HFFc6 (cell line): ENCODE results near the gene STIM2. TPM values are rescaled to one million over a fixed set of nuclear protein-coding genes. Genes with fewer than 3 reads are reported as not detected.

Experiments used
- DNase-seq: peaks from one replicate; pipeline ENCODE4 v3.0.0-alpha.2; 2018
- H3K27ac Mint-ChIP-seq: 2 replicates; pipeline ENCODE4 v1.8.0; 2020; ENCODE audit warnings: mild to moderate bottlenecking, mixed read lengths
- H3K27me3 Mint-ChIP-seq: 2 replicates; pipeline ENCODE4 v1.8.0; 2021; ENCODE audit warnings: mild to moderate bottlenecking, moderate library complexity, mixed read lengths; ENCODE audit not compliant: insufficient read depth
- H3K36me3 Mint-ChIP-seq: 2 replicates; pipeline ENCODE4 v1.8.0; 2021; ENCODE audit warnings: low read depth, mixed read lengths
- H3K4me1 Mint-ChIP-seq: 2 replicates; pipeline ENCODE4 v1.8.0; 2020; ENCODE audit warnings: low read depth, mixed read lengths
- H3K4me3 Mint-ChIP-seq: 2 replicates; pipeline ENCODE4 v1.8.0; 2020; ENCODE audit warnings: mild to moderate bottlenecking, moderate library complexity, mixed read lengths
- H3K9me3 Mint-ChIP-seq: 2 replicates; pipeline ENCODE4 v1.8.0; 2020; ENCODE audit warnings: mild to moderate bottlenecking, mixed read lengths
- CTCF ChIP-seq: fragments of 200-600 bp; sonication (generic); IDR thresholded peaks from 2 replicates; pipeline ENCODE4 v1.5.0; 2021; ENCODE audit warnings: antibody characterized with exemption, mild to moderate bottlenecking
- total RNA-seq, 6 experiments: library from RNA; stranded (reverse); fragmentation: NEBNext Ultra II Directional; extraction: Animal tissue kit (Norgen Biotek cat#: 25700); gene quantifications; 2 replicates in 1 of 6; 3 replicates in 5 of 6; pipeline ENCODE4 v1.2.3, GENCODE V29; 2021

Gene STIM2
- total RNA-seq, 6 experiments from 2014 or later: 13.7 to 17.1 (median 16.0) TPM

- Mint-ChIP-seq H3K36me3 (no peaks in the 10 kb centered on the region), H3K9me3 (no peaks in the 10 kb centered on the region), H3K4me3 (no peak overlapping the region), H3K4me1 (peaks cover 12% of the 10 kb centered on the region; the same call in 1 of the 2 replicates), H3K27me3 (no peaks in the 10 kb centered on the region), H3K27ac (no peak overlapping the region)
- TF ChIP-seq CTCF: no peak
- DNase-seq: no peak
Observed at GRCh38 chr4:26912810-26913209, 52.2 kb downstream of the STIM2 start.

- Mint-ChIP-seq H3K4me3 (no peak overlapping the region), H3K27me3 (no peaks in the 10 kb centered on the region), H3K9me3 (no peaks in the 10 kb centered on the region), H3K27ac (no peak overlapping the region), H3K4me1 (peaks cover 12% of the 10 kb centered on the region; the same call in 1 of the 2 replicates), H3K36me3 (peaks cover 14% of the 10 kb centered on the region)
- TF ChIP-seq CTCF: no peak
- DNase-seq: no peak
Observed at GRCh38 chr4:26916195-26916594, 55.6 kb downstream of the STIM2 start.

- Mint-ChIP-seq H3K27ac (no peak overlapping the region), H3K27me3 (no peaks in the 10 kb centered on the region)
- DNase-seq: no peak
Observed at GRCh38 chr4:26930964-26931363, 70.3 kb downstream of the STIM2 start.

GRCh38 chr4:26931451-26931850 is 70.8 kb downstream of the STIM2 start:
- Mint-ChIP-seq H3K4me1 (peaks cover 2% of the 10 kb centered on the region; the same call in 1 of the 2 replicates), H3K36me3 (no peaks in the 10 kb centered on the region), H3K27me3 (no peaks in the 10 kb centered on the region), H3K27ac (no peak overlapping the region), H3K4me3 (no peak overlapping the region), H3K9me3 (no peaks in the 10 kb centered on the region)
- no peak for TF ChIP-seq CTCF
- no peak for DNase-seq

More at GRCh38 chr4:26930964-26931363, 70.3 kb downstream of the STIM2 start:
- Mint-ChIP-seq H3K9me3 (no peaks in the 10 kb centered on the region), H3K4me3 (no peak overlapping the region), H3K36me3 (no peaks in the 10 kb centered on the region), H3K4me1 (no peaks in the 10 kb centered on the region)
- TF ChIP-seq CTCF: no peak

- Mint-ChIP-seq H3K27ac (no peak overlapping the region), H3K4me3 (no peak overlapping the region), H3K4me1 (peaks cover 6% of the 10 kb centered on the region; the same call in 1 of the 2 replicates), H3K27me3 (no peaks in the 10 kb centered on the region), H3K9me3 (no peaks in the 10 kb centered on the region), H3K36me3 (no peaks in the 10 kb centered on the region)
- no peak for DNase-seq
- TF ChIP-seq CTCF: no peak
Observed at GRCh38 chr4:26931966-26932365, 71.3 kb downstream of the STIM2 start.

GRCh38 chr4:26935397-26935796 is 74.8 kb downstream of the STIM2 start:
- no peak for TF ChIP-seq CTCF
- no peak overlapping the region for H3K4me3 Mint-ChIP-seq
- no peaks in the 10 kb centered on the region for H3K9me3 Mint-ChIP-seq
- H3K4me1 Mint-ChIP-seq: peaks cover 6% of the 10 kb centered on the region; the same call in 1 of the 2 replicates
- no peaks in the 10 kb centered on the region for H3K27me3 Mint-ChIP-seq
- no peak overlapping the region for H3K27ac Mint-ChIP-seq
- no peak for DNase-seq
- no peaks in the 10 kb centered on the region for H3K36me3 Mint-ChIP-seq
